GM21367 (cell line): Measurements from ENCODE around the gene UXS1.

Experiments used
- ATAC-seq: cut with Tn5 transposase; IDR thresholded peaks from one replicate; pipeline ENCODE4 v1.9.1; 2021; ENCODE audit not compliant: unreplicated experiment

Gene UXS1

DNA sequence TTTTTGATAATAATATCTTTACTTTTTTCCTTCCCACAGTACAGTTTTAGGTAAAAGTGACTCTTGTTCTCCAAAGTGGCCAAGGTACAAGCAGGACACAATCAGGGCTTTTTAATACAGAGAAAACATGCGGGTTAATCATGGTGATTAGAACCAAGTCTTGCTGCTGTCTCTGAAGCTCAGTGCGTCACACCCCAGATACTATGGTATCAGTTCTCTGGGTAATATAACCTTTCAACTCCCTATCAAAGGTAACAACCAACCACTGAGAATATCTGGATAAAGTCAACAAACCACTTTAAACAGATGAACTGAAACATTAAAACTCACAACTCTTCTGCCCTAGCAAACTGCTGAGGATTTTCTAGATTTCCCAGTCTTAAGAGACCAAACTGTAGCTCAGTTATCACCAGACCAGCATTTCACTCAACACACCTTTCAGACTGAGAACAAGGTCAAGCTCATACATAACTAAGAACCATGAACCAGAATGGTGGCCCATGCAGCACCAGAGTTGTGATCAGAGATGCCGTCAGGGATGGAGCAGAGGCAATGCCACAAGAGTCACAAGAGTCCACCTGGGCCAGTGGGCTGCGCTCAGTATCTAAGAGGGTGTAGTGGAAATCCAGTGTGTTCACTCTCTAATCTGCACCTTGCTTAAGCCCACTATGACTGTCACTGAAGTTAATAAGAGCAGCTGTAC is 103.0 kb downstream of the UXS1 start:
- no peak for ATAC-seq

GRCh38 chr2:106089611-106090010 is 104.5 kb downstream of the UXS1 start:
- ATAC-seq, result no peak

GRCh38 chr2:106085181-106085940 is 108.7 kb downstream of the UXS1 start:
- ATAC-seq, result no peak

DNA sequence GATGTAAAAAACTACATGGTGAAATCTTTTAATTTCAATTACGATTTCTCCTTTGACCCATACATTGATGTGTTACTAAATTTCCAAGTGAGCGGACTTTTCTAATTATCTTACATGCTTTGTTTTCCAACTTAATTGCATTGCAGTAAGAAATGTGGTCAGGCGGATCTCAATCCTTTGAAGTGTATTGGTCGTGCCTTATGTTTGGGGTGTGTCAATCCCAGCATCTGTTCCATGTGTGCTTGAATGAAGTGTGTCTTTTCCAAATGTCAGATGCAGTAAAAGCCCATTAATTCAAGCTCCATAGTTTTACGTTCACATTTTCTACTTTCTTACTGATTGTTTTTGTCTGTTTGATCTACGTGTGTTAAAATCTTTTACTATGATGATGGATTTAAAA is 113.1 kb downstream of the UXS1 start:
- ATAC-seq, result no peak

DNA sequence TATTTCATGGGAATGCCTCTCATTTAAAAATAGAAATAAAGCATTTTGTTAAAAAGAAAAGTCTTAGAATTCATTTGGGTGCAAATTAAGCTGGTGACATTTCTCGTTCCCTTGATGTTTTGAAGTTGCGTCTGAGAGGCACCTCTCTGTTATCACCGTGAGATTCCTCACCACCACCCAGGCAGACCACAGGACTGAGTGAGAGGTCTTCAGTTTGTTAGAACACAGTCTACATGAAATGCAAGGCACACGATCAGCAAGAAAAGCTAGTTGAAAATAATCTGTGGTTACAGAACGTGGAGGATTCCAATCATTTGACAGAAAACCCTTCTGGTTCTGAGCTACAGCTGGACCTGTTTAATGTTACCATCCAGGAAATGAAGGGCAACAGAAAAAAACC is 116.0 kb downstream of the UXS1 start:
- ATAC-seq, result no peak

DNA sequence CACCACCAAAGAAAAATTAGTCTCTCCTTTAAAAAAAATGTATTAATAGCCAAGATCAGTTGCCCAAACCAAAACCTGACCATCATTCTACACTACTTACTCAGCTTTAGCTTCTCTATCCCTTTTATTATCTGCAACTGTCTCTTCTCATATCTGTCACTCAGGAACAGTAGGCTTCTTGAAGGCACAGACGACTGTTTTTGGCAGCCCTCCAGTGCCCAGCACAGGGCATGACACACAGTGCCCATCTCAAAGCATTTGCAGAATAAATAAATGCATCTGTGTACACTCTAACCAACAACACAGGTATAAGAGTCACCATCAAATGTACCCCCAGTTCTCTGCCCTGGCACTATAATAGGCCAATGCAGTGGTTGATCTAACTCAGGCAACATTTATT is 117.2 kb downstream of the UXS1 start:
- ATAC-seq, result no peak

DNA sequence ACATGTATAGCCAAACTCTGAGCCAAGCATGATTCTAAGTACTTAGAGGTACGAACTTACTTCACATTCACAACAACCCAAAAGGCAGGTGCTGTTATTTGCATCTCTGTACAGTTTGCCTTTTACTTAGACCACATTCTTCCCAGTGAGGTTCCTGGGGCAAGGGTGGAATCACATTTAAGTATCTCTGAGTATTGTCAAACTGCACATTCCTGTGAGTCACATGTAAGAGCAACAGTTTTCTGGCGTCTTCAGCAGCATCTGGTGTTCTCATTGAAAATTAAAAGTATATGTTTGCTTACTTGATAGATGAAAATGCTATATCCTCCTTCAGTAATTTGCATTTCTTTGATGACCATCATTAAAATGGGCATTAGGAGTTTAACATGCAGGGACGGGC is 119.1 kb downstream of the UXS1 start:
- no peak for ATAC-seq

DNA sequence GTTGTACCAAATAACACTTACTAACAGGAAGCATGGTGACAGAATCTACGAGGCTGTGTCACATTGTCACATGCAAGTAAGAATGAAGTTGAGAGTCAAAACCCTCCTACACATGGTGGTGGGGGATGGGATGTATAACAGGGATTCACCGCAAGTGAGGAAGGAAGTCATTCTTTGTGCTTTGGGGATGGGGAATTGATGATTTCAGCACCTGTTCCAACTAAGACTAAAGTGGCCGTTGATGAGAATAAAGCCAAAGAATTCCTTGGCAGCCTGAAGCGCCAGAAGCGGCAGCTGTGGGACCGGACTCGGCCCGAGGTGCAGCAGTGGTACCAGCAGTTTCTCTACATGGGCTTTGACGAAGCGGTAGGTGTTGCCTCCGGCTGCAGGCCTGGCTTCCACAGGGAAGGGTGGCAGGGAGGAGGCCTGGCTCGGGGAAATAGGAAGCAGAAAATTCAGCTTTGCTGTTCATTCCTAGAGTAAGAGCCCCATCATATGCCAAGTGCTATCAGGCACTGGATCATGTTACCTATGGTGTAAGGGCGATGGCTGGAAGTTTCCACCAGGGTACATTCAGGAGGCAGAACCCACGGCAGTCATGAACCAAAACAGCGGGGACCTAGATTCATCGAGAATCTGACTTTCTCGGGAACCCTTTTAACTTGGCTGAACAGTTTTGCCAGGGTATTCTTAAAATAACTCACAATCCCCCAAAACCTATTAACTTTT is 120.3 kb downstream of the UXS1 start:
- ATAC-seq, result no peak

- ATAC-seq, result no peak
These were observed 123.9 kb downstream of the UXS1 start for GRCh38 chr2:106070181-106070580.

DNA sequence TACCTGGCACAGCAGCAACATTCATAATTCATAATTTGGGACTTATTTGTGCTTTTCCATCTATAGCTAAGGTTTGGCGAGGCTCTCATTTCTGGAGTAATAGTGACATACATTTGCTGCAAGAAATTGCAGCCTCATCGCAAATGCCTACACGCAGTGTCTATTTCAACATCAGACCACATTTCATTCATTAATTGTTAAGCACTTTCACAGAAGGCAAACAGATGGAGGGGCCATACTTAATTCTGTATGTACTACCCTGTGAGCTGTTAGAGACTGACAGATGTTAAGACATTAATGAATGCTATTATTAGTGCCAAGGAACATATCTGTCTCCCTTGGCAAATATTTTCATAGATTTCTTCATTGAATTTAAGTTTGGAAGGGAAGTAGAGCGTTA is 125.7 kb downstream of the UXS1 start:
- no peak for ATAC-seq

DNA sequence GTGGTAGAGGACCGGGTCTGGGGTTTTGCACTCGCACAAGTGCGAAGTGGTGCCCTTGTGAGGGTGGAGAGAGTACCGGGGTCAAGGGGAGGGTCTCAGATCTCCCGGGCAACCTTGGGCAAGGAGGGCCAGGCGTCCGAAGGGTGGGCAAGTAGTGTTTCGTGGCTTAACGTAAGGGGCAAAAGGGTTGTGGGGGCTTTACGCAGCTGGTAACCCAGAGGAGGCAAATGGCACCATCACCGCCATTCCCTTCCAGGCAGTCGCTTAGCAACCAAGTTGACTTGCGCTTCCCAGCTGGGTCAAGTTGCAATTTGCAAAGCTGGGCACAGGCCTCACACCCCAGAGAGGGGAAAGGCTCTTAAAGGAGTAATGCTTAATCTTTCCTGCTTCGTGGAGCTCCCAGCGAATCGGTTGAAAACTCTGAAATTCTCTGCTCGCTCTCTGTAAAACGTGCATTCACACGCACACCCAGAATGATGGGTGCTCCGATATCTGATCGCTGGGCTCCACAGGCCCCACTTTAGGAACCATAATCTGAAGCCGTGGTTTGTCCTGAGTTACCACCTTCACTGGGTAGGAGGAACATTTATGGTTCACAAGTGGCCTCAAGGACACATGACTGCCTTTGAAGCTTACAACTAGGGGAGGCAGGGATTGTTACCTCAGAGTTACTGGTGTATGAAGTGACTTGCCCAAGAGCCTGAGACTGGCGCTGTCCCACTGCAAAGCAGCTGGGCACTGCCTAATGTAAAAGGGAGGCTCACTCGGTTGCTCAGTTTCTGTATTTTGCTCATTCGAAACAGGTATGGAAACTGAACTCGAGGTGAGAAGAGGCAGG is 127.9 kb downstream of the UXS1 start:
- no peak for ATAC-seq

- ATAC-seq, result no peak
These were observed 128.7 kb downstream of the UXS1 start for GRCh38 chr2:106065268-106065982.

GRCh38 chr2:106063181-106063580 is 130.9 kb downstream of the UXS1 start:
- no peak for ATAC-seq

DNA sequence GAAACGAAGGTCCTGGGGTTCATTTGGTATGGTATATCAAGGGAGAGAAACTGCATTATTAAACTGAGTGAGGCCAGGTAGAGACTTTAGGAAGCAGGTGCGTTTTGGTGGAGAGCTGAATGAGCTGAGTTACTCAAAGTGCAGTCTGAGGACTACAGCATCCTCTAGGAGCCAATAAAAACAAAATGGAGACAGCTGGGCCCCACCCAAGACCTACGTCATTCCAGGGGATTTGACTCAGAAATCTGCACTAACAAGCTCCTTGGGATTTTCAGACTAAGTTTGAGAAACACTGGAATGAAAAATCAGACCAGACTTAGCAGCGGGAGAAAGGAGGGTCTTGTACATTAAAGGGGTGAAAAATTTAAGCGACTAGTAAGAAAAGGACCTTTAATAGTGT is 131.5 kb downstream of the UXS1 start:
- ATAC-seq, result no peak

GRCh38 chr2:106061611-106062349 is 132.3 kb downstream of the UXS1 start:
- no peak for ATAC-seq

DNA sequence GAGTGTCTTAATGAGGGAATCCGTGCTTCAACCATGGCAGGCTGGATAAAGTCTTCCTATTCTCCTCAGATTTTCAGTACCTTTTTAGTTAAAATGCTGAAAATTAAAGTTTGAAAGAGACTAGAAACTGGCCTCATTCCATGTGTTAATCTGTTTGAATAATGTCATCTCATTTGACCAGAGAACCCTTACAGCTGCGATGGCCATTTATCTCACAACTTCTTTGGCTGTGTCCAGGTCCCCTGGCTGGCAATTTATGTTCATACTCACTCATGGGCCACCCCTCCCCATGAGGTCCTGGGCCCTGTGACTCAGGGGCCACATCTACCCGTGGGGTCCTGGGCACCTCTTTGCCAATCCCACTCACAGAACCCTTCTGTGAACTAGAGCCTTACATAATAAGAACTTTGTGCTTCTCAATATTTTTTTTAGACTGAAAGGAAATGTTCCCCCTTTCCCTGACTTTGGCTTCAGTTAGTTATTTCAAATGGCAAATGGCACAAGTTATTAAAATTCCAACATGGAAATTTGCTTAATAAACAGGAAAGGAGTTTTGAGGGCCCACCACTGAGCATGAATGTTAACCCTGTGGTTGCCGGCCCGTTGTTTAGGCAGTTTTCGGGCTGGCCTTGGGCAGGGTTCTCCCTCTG is 134.6 kb downstream of the UXS1 start:
- no peak for ATAC-seq

DNA sequence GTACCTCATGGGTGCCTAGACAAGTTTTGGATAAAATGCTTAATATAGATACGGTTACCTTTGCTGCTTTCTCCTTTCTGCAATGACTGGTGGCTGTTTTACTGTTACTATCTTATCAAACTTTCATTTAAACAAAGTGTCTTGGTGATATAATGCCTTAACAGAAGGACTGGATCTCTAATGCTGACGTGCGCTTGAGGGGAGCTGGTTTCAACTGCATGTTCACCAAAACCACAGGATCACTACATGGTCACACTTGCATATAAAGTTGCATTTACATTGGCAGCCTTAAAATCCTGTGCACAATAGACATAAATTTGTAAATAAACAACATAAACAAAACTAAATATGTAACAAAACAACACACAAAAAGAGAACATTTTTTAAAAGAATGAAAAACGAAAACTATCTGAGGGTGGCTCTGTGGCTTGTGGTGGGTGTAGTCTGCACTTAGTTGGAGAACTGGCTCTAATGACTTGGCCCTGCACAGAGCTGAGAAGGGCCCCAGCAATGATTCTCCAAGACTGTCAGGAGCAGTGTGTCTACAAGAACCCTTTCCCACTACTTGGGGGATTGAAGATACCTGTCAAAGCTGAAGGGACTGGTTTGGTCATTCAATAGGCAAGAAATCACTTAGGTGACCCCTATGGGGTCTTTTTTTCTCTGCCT is 135.5 kb downstream of the UXS1 start:
- ATAC-seq, result no peak

DNA sequence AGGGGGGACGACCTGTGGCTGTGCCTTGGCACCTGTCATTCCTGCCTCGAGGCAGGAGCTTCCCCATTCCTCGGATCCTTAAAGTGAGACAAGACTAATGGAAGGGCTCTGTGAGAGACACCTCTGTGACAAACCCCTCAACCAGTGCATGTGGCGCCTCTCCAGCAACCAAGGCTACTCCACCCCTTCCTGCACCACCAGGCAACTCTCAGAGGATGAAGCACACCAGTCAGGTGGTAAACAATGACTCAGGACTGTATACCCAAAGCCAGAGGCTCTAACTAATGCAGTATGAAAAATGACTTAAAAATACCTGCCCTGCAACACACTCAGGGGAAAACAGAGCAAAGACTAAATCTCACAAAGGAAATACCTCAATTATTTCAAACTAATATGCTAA is 136.9 kb downstream of the UXS1 start:
- ATAC-seq, result no peak
